ENCODE data around the gene ANKRD18A. TPM values are rescaled to one million over a fixed set of nuclear protein-coding genes. Genes with fewer than 3 reads are reported as not detected.
"Not testable (repeated sequence)": the region's sequence is repeated elsewhere in the genome, so short reads cannot be mapped to it uniquely, and the experiment has no call there.

The ANKRD18A gene
- total RNA-seq, 2 donors from 2014 or later, result 5.0 to 5.1 TPM

DNA sequence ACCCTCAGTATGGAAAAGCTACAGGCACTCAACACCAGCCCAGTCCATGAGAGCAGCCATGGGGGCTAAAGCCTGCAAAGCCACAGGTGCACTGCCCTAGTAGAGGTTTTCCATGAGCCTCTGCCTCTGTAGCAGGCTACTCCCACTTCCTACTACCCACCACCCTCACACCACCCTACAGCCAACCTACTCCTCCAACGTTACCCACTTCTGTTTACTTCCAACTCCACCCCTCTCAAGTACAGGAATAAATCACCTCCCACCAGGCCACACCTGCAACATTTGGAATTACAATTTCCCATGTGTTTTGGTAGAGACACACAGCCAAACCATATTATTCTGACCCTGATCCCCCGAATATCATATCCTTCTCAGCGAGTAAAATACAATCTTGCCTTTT, 61.2 kb downstream of the ANKRD18A start:
- intact Hi-C loops (cut with DNase I); DNase-seq; ATAC-seq: not testable (repeated sequence)

DNA sequence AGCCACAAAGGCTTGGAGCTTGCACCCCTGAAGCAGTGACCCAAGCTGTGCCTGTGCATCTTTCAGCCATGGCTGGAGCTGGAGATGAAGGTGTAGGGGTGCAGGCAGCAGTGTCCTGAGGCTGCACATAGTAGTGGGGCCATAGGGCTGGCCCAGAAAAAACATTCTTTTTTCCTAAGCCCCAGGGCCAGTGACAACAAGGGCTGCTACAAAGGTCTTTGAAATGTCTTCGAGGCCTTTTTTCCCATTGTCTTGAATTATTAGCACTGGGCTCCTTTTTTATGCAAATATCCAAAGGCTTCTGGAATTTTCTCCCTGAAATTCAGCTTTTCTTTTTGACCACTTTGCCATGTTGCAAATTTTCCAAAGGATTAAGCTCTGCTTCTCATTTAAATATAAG, 62.6 kb downstream of the ANKRD18A start:
- ATAC-seq; DNase-seq; intact Hi-C loops (cut with DNase I): not testable (repeated sequence)

DNA sequence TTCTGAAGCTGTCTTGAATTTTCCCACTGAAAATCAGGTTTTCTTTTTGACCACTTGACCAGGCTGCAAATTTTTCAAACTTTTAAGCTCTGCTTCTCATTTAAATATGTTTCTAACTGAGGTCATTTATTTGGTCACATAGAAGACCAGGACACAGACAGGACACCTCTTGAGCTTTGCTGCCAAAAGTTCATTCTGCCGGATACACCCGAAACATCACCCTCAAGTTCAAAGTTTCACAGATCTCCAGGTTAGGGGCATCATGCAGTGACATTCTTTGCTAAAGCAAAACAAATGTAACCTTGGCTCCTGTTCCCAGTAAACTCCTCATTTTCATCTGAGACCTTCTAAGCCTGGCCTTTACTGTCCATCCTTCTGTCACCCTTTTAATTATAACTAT, 65.4 kb downstream of the ANKRD18A start:
- ATAC-seq; DNase-seq; intact Hi-C loops (cut with DNase I): not testable (repeated sequence)

DNA sequence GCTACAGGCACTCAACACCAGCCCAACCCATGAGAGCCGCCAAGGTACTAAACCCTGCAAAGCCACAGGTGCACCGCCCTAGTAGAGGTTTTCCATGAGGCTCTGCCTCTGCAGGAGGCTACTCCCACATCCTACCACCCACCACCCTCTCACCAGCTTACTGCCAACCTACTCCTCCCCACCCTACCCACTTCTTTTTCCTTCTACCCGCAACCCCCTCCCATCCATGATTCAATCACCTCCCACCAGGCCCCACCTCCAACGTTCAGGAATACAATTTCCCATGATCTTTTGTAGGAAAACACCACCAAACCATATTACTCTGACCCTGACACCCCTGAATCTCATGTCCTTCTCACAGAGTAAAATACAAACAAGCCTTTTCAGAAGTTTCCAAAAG, 67.4 kb downstream of the ANKRD18A start:
- DNase-seq; ATAC-seq; intact Hi-C loops (cut with DNase I): not testable (repeated sequence)

DNA sequence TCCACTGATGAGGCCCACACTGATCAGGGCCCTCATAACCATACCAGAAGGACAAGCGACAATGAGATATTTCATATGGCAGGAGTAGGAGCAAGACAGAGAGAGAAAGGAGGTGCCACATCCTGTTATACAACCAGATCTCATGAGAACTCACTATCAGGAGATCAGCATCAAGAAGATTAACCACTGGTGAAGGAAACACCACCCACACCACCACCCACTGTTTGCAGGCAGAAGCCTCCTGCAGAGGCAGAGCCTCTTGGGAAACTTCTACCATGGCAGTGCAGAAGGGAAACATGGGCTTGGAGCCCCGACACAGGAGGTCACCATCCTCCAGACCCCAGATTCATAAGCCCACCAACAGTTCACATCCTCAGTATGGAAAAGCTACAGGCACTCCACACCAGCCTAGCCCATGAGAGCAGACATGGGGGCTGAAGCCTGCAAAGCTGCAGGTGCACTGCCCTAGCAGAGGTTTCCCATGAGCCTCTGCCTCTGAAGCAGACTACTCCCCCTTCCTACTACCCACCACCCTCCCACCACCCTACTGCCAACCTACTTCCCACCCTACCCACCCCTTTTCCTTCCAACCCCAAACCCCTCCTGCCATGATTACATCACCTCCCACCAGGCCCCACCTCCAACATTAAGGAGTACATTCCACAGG, 73.8 kb downstream of the ANKRD18A start:
- intact Hi-C loops (cut with DNase I); ATAC-seq; DNase-seq: not testable (repeated sequence)

DNA sequence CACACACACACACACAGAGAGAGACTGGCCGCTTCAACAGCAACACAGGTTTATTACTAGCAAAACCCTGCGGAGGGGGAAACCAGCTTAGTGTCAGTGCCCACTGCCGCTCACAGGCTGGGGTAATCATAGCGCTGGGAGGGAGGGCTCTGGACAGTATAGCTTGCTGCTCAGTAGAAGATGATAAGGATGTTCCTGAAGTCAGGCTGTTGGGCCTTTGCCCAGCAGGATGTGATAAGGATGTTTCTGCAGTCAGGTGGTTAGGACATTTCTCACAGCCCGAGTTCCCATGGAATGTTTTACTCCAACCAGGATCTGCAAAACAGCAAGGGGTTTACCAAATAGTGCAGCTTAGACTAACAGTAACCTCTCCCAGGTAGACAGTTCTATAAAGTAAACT, 79.9 kb downstream of the ANKRD18A start:
- intact Hi-C loops (cut with DNase I), result not testable (repeated sequence)
- peak; percentile 75 for DNase-seq
- peak; percentile 98 for ATAC-seq

DNA sequence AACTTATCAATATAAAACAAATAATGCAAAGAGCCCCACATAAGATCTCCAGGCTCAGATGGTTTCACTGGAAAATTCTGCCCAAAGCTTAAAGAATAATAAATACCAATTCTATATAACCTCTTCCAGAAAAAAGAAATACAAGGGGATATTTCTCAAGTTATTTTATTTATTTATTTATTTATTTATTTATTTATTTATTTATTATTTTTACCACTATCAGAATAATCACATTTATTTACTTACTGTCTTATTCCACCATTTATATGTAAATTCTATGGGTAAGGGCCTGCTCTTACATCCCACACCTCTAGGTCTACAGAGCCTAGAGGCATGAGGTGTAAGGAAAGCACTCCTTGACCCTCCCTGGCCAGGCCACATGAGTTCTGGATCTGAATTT, 91.1 kb downstream of the ANKRD18A start:
- no peak for DNase-seq
- intact Hi-C loops (cut with DNase I), result no loop called here
- no peak for ATAC-seq

DNA sequence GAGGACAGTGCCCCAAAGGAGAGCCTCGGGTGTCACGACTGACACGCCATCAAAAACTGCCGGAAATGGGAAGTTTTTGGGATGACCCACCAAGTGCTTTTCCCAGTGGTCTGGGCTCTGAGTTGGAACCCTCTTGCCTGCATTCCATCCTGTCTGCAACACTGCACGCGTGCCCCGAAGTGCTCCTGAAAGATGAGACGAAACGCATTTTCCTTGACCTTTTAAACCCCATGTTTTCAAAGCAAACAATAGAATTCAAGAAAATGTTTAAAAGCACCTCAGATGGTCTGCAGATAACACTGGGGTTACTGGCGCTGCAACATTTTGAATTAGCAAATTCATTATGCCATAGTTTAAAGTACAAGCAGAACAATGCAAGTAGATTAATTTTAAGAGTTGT, 92.9 kb downstream of the ANKRD18A start:
- no peak for ATAC-seq
- intact Hi-C loops (cut with DNase I), result no loop called here
- DNase-seq, result no peak

DNA sequence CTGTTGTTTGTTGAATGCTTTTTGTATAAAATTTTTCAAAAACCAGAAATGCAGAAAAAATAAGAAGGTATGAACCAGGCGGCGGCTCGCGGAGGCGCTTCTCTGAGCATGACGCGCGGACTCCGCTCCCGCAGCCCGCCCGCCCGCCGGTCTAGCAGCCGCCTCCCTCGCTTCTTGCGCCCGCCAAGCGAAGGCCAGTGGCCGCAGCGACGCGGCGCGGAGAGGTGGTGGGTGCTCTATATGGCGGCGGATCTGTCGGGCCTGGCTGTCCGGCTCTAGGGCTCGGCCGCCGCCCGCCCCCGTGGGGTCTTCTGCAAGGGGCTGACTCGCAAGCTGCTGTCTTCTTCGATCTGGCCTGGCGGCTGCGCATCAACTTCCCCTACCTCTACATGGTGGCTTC, 93.8 kb downstream of the ANKRD18A start:
- intact Hi-C loops (cut with DNase I), result no loop called here
- no peak for DNase-seq
- no peak for ATAC-seq

DNA sequence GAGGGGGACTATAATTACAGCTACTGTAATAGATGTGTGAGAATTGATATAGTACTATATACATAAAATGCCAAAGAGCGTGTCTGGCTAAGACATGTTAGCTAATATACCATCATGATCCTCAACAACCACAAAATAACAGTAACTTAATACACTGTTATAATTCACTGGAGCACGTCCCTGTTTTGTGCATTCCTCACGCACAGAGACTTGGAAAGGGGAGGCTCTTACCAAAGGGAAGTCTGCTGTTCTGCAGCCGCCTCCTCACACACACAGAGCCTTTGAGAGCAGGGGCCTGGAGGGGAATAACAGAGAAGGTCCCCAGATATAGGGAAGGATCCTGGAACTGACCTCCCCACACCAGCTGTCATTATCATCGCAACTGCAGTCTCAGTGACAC, 97.3 kb downstream of the ANKRD18A start:
- intact Hi-C loops (cut with DNase I), result no loop called here
- ATAC-seq (no peak), DNase-seq (no peak)

DNA sequence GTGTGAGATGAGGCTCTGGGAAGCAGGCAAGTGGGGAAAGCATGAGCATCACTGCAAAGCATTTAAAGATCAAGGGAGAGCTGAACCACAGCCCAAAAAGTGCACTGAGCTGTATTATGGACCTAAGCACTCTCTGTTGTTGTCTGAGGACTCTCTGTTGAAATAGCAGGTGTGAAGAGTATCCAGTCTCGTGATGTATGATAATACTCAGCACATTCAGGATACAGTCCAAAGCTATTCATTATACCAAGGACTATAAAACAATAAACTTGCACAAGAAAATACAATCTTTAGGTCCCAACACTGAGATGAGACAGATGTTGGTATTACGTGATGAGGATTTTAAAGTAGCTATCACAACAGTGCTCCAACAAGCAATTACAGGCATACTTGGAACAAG, 98.6 kb downstream of the ANKRD18A start:
- ATAC-seq, result no peak
- DNase-seq, result no peak
- intact Hi-C loops (cut with DNase I), result no loop called here

Other genes with a start within 250 kb of the ANKRD18A start
- 10 to 100 TPM; 19.4 to 21.0 TPM for gene ALDH1B1, start 227.9 kb downstream of the ANKRD18A start, total RNA-seq
- gene IGFBPL1, start 196.1 kb downstream of the ANKRD18A start, total RNA-seq, result 1 to 10 TPM in 1 of 2 donors, under 1 TPM in 1; 0.31 to 3.5 TPM
- gene FAM240B, start 99.5 kb upstream of the ANKRD18A start, total RNA-seq, result not detected